Measurements from ENCODE around the gene USP25.

Gene USP25

GRCh38 chr21:15872236-15872635 is 142.5 kb downstream of the USP25 start:
- DNase-seq, result no peak

- no peak for DNase-seq
Measured at GRCh38 chr21:15874615-15875014, 144.8 kb downstream of the USP25 start.

- no peak for DNase-seq
Measured at GRCh38 chr21:15875286-15875685, 145.5 kb downstream of the USP25 start.

- DNase-seq, result no peak
Measured at GRCh38 chr21:15893902-15894301, 164.1 kb downstream of the USP25 start.

- DNase-seq, result no peak
Measured at GRCh38 chr21:15894596-15894995, 164.8 kb downstream of the USP25 start.

GRCh38 chr21:15895142-15896106 is 165.6 kb downstream of the USP25 start:
- no peak for DNase-seq

- DNase-seq, result no peak
Measured at GRCh38 chr21:15896501-15896900, 166.7 kb downstream of the USP25 start.

- DNase-seq, result no peak
Measured at GRCh38 chr21:15904389-15904788, 174.6 kb downstream of the USP25 start.

GRCh38 chr21:15908187-15908586 is 178.4 kb downstream of the USP25 start:
- no peak for DNase-seq

GRCh38 chr21:15928196-15928595 is 198.4 kb downstream of the USP25 start:
- DNase-seq, result no peak

- no peak for DNase-seq
Measured at GRCh38 chr21:15928686-15929425, 199.1 kb downstream of the USP25 start.

- DNase-seq, result no peak
Measured at GRCh38 chr21:15929536-15929935, 199.8 kb downstream of the USP25 start.
